ENCODE measurements around the gene CHD1. TPM values are rescaled to one million over a fixed set of nuclear protein-coding genes. Genes with fewer than 3 reads are reported as not detected.

Gene CHD1
- total RNA-seq, 1 donor from 2014 or later, result 28.3 TPM

- Mint-ChIP-seq H3K27me3 (ENCODE audit: unreplicated experiment) (no peaks in the 10 kb centered on the region), H3K27ac (ENCODE audit: unreplicated experiment) (no peak overlapping the region), H3K36me3 (ENCODE audit: unreplicated experiment) (peaks cover 20% of the 10 kb centered on the region), H3K4me1 (ENCODE audit: unreplicated experiment) (peaks cover 20% of the 10 kb centered on the region), H3K9me3 (ENCODE audit: unreplicated experiment) (no peaks in the 10 kb centered on the region), H3K4me3 (ENCODE audit: unreplicated experiment) (no peak overlapping the region)
- no peak for TF ChIP-seq CTCF (IDR thresholded peaks at IDR 0.05)
- DNase-seq (ENCODE audit: extremely low spot score, unreplicated experiment), result no peak
Observed at GRCh38 chr5:98916540-98916939, 12.3 kb downstream of the CHD1 start.

GRCh38 chr5:98913911-98914310 lies 14.9 kb downstream of the CHD1 start:
- H3K9me3 Mint-ChIP-seq (ENCODE audit: unreplicated experiment), result no peaks in the 10 kb centered on the region
- no peak for DNase-seq (ENCODE audit: extremely low spot score, unreplicated experiment)
- peak overlapping the region; percentile 20 for H3K27ac Mint-ChIP-seq (ENCODE audit: unreplicated experiment)
- TF ChIP-seq CTCF (IDR thresholded peaks at IDR 0.05), result no peak
- no peak overlapping the region for H3K4me3 Mint-ChIP-seq (ENCODE audit: unreplicated experiment)
- no peaks in the 10 kb centered on the region for H3K27me3 Mint-ChIP-seq (ENCODE audit: unreplicated experiment)
- peaks cover 25% of the 10 kb centered on the region for H3K4me1 Mint-ChIP-seq (ENCODE audit: unreplicated experiment)
- H3K36me3 Mint-ChIP-seq (ENCODE audit: unreplicated experiment), result peaks cover 16% of the 10 kb centered on the region

GRCh38 chr5:98911280-98912040 lies 17.3 kb downstream of the CHD1 start:
- H3K4me3 Mint-ChIP-seq (ENCODE audit: unreplicated experiment), result no peak overlapping the region
- no peak for TF ChIP-seq CTCF (IDR thresholded peaks at IDR 0.05)
- H3K36me3 Mint-ChIP-seq (ENCODE audit: unreplicated experiment), result peaks cover 7% of the 10 kb centered on the region
- no peak for DNase-seq (ENCODE audit: extremely low spot score, unreplicated experiment)
- peak overlapping the region; percentile 20 for H3K27ac Mint-ChIP-seq (ENCODE audit: unreplicated experiment)
- H3K27me3 Mint-ChIP-seq (ENCODE audit: unreplicated experiment), result no peaks in the 10 kb centered on the region
- peaks cover 20% of the 10 kb centered on the region for H3K4me1 Mint-ChIP-seq (ENCODE audit: unreplicated experiment)
- no peaks in the 10 kb centered on the region for H3K9me3 Mint-ChIP-seq (ENCODE audit: unreplicated experiment)

GRCh38 chr5:98909363-98909762 lies 19.4 kb downstream of the CHD1 start:
- no peak overlapping the region for H3K27ac Mint-ChIP-seq (ENCODE audit: unreplicated experiment)
- H3K9me3 Mint-ChIP-seq (ENCODE audit: unreplicated experiment), result no peaks in the 10 kb centered on the region

More at GRCh38 chr5:98909363-98909762, 19.4 kb downstream of the CHD1 start:
- no peak for TF ChIP-seq CTCF (IDR thresholded peaks at IDR 0.05)
- Mint-ChIP-seq H3K4me1 (ENCODE audit: unreplicated experiment) (peaks cover 18% of the 10 kb centered on the region), H3K36me3 (ENCODE audit: unreplicated experiment) (peaks cover 1% of the 10 kb centered on the region), H3K27me3 (ENCODE audit: unreplicated experiment) (no peaks in the 10 kb centered on the region), H3K4me3 (ENCODE audit: unreplicated experiment) (no peak overlapping the region)
- DNase-seq (ENCODE audit: extremely low spot score, unreplicated experiment), result no peak

Data from osteocyte (in vitro differentiated cells).